Dermis microvascular lymphatic vessel endothelial cell (primary cell): ENCODE measurements around the gene PRKAR2A. TPM values are rescaled to one million over a fixed set of nuclear protein-coding genes. Genes with fewer than 3 reads are reported as not detected.
"Not testable (repeated sequence)": the region's sequence is repeated elsewhere in the genome, so short reads cannot be mapped to it uniquely, and the experiment has no call there.

ENCODE experiments used
- DNase-seq, 2 donors: peaks; one replicate each; pipeline versions ENCODE4 v3.0.0 to v3.0.0-alpha.2; 2010; ENCODE audit warnings: low read depth in 2 of 2
- total RNA-seq: library from RNA; depleted of rRNA; stranded (reverse); fragments of >200 nt; gene quantifications from 2 replicates; pipeline ENCODE4 v1.2.1, GENCODE V29; 2014

PRKAR2A gene
- total RNA-seq, 1 donor from 2014 or later, result 31.2 TPM

DNA sequence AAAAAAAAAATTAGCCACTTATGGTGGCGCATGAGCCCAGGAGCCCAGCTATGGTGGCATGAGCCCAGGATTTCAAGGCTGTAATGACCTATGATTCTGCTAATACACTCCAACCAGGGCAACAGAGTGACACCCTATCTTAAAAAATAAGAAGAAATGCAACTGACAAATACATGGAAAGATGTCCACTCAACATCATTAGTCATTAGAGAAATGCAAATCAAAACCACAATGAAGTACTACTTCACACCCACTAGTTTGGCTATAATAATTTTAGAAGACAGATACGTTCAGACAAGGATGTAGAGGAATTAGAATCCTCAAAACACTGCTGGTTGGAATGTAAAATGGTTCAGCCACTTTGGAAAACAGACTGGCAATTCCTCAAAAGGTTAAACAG, 10.5 kb downstream of the PRKAR2A start:
- no peak for DNase-seq

GRCh38 chr3:48835650-48836366, 11.9 kb downstream of the PRKAR2A start:
- no peak for DNase-seq

GRCh38 chr3:48832684-48833083, 15.0 kb downstream of the PRKAR2A start:
- DNase-seq, result no peak

GRCh38 chr3:48830715-48831114, 17.0 kb downstream of the PRKAR2A start:
- DNase-seq, result no peak

GRCh38 chr3:48829525-48829924, 18.1 kb downstream of the PRKAR2A start:
- DNase-seq, result not testable (repeated sequence)

GRCh38 chr3:48827874-48828273, 19.8 kb downstream of the PRKAR2A start:
- DNase-seq, result not testable (repeated sequence)

DNA sequence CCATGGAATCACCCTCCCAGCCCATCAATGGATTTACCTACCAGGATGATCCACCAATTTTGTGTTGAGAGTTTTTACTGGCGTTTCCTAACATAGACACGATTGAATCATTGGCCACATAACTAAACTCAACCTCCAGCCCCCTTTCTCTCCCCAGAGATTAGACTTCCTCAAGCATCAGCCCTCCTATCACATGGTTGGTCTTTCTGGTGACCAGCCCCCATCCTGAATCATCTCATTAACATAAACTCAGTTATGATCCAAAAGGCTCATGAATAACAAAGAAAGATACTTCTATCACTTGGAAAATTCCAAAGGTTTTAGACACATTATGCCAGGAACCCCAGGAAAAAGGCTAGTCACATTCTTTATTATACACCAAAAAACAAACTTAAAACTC, 21.2 kb downstream of the PRKAR2A start:
- DNase-seq, result peak in 1 of 2 donors; percentile 65

DNA sequence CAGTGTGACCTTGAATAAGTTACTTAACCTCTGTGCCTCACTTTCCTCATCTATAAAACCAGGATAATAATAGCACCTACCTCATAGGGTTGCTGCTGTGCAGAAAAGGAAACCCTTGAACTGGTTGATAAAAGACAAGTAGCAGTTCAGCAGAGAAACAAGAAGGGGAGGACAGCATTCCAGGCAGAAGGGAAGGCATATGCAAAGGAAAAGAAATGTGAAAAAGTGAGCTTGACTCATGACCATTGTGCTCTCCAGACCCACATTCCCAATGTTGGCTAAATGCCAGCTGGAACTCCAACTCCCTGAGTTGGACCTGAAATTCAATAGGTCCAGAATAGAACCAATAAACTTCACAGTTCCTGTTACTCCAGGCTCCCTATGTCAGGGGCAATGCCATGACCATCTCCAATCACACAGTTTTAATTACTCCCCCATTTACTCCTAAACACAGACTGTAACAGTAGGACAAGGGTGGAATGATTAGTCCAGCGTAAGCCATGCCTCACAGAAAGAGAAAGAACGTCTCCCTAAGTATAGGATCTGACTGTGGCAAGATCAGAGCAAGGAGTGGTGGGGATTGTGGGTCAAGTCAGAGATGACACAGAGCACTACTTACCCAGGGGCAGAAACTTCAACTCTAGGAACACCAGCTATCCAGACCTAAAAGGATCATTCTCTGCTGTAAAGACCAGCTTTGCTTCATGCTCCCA, 26.9 kb downstream of the PRKAR2A start:
- peak; percentile 43 to 82 for DNase-seq

DNA sequence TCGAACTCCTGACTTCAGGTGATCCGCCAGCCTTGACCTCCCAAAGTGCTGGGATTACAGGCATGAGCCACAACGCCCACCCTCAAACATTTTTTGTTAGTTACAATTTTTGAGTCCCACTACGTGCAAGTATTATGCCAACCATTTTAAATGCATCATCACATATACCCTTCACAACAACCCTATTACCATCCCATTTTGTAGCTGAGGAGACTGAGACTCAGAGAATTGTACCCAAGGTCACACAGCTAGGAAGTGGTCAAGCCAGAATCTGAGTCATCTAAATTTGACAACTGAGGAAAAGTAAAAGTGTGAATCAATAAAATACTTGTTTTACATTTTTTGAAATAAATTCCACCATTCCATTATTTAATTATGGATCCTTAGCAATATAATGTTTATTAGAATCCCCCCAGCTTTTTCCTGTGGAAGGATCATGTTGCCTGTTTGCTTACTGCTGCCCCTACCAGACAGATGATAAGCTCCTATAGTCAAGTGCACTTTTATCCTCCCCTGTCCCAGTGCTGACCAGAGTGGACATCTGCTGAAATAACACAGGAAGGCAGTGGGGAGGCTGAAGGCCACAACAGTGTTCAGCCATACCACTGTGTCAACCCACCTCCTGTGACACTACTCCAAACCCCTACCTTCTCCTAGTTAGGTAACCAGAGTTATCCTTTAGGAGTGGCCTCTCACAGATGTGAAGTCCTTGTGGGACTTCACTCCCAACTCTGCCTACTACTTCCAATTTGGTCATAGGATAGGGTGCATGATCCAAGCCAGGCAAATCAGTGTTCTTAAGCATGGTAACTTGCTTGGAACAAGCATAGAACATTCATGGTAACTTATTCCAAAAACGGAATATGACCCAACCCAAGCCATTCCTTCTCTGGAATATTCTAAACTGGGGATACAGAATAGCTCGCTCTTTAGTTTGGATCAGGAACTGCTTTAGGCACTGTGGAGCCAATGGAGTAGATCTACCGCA, 28.1 kb downstream of the PRKAR2A start:
- DNase-seq, result peak in 1 of 2 donors; percentile 3

- no peak for DNase-seq
Measured at GRCh38 chr3:48811524-48811923, 36.1 kb downstream of the PRKAR2A start.

GRCh38 chr3:48804930-48805329, 42.7 kb downstream of the PRKAR2A start:
- DNase-seq, result no peak

DNA sequence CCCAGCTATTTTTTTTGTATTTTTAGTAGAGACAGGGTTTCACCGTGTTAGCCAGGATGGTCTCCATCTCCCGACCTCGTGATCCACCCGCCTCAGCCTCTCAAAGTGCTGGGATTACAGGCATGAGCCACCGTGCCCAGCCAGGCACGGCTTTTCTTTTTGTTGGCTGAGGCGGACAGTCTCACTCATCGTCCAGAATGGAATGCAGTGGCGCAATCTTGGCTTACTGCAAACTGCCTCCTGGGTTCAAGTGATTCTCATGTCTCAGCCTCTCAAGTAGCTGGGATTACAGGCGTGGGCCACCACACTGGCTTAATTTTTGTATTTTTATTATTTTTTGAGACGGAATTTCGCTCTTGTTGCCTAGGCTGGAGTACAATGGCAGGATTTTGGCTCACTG, 46.8 kb downstream of the PRKAR2A start:
- not testable (repeated sequence) for DNase-seq

DNA sequence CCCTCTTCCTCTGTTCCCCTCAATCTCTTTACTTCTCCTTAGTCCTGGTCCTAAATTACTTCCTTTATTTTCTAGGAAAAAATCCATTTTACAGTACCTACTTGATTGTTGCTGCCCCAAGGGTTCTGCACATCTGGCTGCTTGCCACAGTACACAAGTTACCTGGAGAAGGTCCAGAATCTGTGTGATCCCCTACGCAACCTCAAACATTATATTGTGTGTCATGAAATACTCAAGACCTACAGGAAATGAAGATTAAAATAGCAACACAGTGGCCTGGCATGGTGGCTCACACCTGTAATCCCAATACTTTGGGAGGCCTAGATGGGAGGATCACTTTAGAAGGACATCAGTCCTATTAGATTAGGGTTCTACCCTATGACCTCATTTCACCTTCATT, 48.7 kb downstream of the PRKAR2A start:
- peak; percentile 80 to 81 for DNase-seq

DNA sequence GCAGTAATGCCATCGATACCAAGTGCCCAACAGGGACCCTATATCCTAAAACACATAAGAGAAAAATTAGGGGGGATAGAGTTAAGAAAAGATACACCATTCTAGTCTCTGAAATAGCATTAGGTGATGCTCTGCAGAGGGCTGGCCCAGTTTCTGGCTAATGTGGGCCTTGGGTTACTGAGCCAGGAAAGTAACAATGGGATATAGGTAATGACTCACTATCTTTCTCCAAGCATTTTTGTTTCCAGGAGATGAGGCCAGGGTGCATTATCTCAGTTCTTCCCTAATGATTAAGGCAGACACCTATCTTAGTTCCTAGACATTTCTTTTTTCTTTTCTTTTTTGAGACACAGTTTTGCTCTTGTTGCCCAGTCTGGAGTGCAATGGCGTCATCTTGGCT, 50.0 kb downstream of the PRKAR2A start:
- peak in 1 of 2 donors; percentile 29 for DNase-seq

- no peak for DNase-seq
Measured at GRCh38 chr3:48795997-48796732, 51.5 kb downstream of the PRKAR2A start.

- DNase-seq, result not testable (repeated sequence)
Measured at GRCh38 chr3:48793484-48793883, 54.2 kb downstream of the PRKAR2A start.

DNA sequence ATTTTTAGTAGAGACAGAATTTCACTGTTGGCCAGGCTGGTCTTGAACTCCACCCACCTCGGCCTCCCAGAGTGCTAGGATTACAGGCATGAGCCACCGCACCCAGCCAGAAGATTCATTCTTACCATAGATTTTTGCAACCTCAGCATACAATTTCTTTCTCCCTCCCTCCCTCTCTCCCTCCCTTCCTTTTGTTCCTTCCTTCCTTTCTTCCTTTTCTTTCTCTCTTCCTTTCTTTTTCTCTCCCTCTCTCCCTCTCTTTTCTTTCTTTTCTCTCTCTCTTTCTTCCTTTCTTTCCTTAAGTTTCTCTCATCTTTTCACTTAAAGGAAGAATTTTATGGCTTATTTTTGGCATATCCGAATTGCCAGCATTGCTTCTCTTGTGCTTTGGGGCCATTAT, 58.0 kb downstream of the PRKAR2A start:
- no peak for DNase-seq

DNA sequence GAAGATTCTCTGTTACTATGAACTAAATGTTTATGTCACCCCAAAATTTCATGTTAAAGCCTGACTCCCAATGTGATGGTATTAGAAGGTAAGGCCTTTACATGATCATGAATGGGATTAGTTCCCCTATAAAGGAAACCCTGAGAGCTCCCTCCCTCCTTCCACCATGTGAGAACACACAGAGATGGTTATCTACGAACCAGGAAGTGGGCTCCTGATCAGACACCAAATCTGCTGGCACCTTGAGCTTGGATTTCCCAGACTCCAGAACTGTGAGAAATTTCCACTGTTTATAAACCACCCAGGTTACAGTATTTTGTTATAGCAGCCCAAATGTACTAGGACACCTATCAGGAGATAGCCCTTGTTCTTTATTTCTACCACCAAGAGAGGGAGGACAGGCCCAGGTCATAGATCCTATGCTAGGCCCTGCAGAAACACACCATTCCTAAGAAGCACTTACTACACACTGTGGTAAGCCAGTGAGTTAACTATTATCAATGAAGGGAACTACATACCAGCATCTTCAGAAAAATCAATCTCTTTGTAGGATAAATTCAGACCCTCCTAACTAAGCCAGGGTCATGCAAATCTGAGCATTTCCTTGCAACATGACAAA, 59.0 kb downstream of the PRKAR2A start:
- no peak for DNase-seq

- DNase-seq, result no peak
Measured at GRCh38 chr3:48784426-48785120, 63.1 kb downstream of the PRKAR2A start.

- DNase-seq, result no peak
Measured at GRCh38 chr3:48783304-48783703, 64.4 kb downstream of the PRKAR2A start.
